Endothelial cell of hepatic sinusoid (primary cell): ENCODE measurements around the gene CIC.
"Not testable (repeated sequence)": the region's sequence is repeated elsewhere in the genome, so short reads cannot be mapped to it uniquely, and the experiment has no call there.

Experiments used
- in situ Hi-C: cut with HindIII; loops from 2 replicates; pipeline ENCODE4 v1.10.0; 2017; ENCODE audit warnings: low sequenced_read_pairs

The CIC gene

GRCh38 chr19:42254089-42254849 lies 14.8 kb upstream of the CIC start:
- in situ Hi-C loops: no loop called here

- in situ Hi-C loops: loop anchor here (5.0 kb wide), 1 partner anchor 77 kb away; no protein-coding TSS in a partner anchor
These were observed 13.9 kb upstream of the CIC start, which contains the start of gene ERF for GRCh38 chr19:42254850-42255765. Gene ERF (minus strand): TSS chr19:42255128. CDS start chr19:42254999, 129 bp downstream.

GRCh38 chr19:42255766-42256745 lies 13.0 kb upstream of the CIC start:
- in situ Hi-C loops: loop anchor here (5.0 kb wide), 1 partner anchor 76 kb away; no protein-coding TSS in a partner anchor

GRCh38 chr19:42257842-42258241 lies 11.2 kb upstream of the CIC start:
- in situ Hi-C loops: loop anchor here (5.0 kb wide), 1 partner anchor 74 kb away; no protein-coding TSS in a partner anchor

DNA sequence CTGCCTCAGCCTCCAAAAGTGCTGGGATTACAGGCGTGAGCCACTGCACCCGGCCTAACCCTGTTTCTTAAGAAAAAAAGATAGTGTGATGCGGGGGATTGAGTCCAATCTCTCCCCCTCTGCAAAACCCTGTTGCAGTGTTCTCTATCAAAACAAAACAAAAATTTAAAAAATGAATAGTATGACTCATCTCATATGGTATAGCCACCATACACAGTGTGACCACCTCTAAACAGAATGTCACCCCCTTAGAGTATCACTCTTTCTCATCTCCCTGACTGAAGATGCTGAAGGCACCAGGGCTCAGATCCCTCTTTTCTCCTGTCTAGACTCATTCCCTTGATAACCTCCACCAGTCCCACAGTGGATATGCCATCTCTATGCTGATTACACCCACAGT lies 7.3 kb upstream of the CIC start:
- in situ Hi-C loops: no loop called here

GRCh38 chr19:42266105-42266504 lies 2.9 kb upstream of the CIC start:
- in situ Hi-C loops: not testable (repeated sequence)

DNA sequence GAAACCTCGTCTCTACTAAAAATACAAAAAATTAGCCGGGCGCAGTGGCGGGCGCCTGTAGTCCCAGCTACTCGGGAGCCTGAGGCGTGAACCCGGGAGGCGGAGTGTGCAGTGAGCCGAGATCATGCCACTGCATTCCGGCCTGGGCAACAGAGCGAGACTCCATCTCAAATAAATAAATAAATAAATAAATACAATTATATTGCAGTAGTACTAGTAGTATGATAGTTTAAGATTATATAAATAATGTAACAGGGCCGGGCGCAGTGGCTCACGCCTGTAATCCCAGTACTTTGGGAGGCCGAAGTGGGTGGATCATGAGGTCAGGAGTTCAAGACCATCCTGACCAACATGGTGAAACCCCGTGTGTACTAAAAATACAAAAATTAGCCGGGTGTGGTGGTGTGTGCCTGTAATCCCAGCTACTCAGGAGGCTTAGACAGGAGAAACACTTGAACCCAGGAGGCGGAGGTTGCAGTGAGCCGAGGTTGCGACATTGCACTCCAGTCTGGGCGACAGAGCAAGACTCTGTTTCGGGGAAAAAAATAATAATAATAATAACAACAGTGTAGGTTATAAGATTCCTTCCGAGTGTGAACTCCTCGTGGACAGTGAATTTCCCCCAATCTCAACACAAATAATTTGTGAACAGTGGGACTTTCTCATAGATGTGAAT lies 2.0 kb upstream of the CIC start:
- in situ Hi-C loops: not testable (repeated sequence)

- in situ Hi-C loops: no loop called here
These were observed 1.4 kb upstream of the CIC start for GRCh38 chr19:42267644-42268141.

DNA sequence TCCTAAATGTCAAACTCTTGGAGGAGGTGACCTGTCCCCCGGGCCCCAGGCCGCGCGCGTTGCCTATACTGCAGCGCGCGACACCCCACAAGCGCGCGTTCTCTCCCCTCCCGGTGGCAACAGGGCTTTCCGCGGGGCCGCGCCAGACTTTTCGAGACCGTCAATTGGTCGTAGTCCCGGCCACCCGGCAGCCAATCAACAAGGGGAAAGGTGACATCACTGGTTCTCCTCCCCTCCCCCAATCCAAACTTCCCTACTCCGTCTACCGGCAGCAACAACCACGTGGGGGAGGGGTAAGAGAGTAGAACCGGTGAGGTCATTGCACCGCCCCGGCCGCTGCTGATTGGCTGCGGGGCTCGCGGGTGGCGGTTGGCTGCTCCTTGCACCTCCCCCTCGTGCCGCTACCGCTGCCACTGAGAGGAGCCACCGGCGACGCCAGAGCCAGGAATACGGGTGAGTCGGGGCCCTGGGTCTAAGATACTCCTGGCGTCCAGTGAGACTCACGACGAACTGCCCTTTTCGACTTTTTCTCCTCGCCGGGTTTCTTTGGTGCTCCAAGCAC lies 829 bp upstream of the CIC start:
- in situ Hi-C loops: no loop called here

DNA sequence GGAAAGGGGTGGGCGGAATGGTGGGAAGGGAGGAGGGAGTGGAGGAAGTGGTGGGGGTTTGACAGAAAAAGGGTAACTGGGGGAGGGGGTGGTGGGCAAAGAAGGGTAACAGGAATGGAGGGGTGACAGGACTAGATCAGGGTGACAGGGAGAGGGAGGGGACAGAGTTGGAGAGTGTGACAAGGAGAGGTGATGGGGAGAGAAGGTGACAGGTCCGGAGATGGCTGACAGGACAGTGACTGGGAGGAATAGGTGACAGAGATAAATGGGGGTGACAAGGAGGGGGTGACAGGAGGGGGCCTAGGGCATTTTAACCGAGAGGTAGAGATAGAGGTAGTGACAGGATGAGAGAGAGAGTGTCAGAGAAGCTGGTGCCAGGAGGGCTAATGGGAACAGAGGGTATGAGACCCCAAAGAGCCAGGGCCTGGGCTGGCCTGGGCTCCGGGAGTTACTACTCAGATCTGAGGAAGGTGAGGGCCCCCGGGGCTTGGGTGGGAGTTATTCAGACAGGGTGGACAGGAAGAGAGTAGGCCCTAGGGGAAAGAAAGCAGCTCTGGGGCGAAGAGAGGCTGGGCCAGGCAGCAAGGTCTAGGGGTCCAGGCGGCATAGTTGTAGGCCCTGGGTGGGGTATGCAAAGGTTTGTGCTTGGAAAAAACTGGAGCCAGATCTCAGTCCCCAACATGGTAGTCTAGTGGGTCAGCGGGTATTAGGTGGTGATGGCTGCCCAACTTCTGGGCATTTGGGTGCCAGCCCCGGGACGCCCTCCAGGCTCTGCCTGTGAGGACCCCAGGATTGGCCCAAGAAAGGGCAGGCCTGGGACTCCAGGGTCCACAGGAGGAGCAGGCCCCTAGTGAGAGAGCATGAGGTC lies 660 bp downstream of the CIC start:
- in situ Hi-C loops: no loop called here

- in situ Hi-C loops: no loop called here
These were observed 1.4 kb downstream of the CIC start for GRCh38 chr19:42270346-42271044.

DNA sequence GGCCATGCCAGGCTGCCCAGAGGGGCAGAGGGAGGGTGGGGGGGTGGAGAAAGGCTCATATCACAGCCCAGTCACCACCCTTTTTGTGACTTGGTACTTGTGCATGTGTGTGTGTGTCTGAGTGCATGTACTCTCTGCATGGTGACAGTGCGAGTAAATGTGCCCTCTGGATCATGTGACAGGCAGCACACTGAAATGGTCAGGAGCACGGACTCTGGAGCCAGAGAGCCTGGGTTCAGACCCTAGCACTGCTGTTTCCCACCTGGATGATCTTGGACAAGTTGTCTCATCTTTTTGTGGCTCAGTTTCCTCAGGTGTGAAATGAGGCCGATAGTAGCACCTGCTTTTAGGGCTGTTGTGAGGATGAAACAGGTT lies 2.0 kb downstream of the CIC start:
- in situ Hi-C loops: no loop called here

DNA sequence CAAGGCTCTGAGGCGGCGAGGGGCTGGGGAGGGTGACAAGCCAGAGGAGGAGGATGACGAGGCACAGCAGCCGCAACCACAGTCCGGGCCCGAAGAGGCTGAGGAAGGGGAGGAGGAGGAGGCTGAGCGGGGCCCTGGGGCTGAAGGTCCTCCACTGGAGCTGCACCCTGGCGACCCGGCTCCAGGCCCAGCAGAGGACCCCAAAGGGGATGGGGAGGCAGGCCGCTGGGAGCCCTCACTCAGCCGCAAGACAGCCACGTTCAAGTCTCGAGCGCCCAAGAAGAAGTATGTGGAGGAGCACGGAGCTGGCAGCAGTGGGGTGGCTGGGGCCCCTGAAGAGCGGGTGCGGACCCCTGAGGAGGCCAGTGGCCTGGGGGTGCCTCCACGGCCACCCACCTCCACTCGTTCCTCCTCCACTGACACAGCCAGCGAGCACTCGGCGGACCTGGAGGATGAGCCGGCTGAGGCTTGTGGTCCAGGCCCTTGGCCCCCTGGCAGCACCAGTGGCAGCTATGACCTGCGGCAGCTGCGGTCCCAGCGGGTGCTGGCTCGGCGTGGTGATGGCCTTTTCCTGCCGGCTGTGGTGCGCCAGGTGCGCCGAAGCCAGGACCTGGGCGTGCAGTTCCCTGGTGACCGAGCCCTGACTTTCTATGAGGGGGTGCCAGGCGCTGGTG lies 2.9 kb downstream of the CIC start:
- in situ Hi-C loops: no loop called here

DNA sequence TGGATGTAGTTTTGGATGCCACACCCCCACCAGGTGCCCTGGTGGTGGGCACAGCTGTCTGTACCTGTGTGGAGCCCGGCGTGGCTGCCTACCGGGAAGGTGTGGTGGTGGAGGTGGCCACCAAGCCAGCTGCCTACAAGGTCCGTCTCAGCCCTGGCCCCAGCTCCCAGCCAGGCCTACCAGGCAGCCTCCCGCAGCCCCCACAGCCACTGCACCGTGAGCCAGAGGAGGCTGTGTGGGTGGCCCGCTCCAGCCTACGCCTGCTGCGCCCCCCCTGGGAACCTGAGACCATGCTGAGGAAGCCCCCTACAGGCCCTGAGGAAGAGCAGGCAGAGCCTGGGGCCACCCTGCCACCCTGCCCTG lies 3.5 kb downstream of the CIC start:
- in situ Hi-C loops: no loop called here

DNA sequence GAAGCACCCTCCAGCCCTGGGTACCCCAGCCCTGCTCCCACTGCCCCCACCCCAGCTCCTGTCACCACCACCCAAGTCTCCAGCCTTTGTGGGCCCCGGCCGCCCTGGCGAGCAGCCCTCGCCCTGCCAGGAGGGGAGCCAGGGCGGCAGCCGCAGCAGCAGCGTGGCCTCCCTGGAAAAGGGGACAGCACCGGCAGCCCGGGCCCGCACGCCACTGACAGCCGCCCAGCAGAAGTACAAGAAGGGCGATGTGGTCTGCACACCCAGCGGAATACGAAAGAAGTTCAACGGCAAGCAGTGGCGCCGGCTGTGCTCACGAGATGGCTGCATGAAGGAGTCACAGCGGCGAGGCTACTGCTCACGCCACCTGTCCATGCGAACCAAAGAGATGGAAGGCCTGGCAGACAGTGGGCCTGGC lies 3.9 kb downstream of the CIC start:
- in situ Hi-C loops: no loop called here

- in situ Hi-C loops: no loop called here
These were observed 4.5 kb downstream of the CIC start for GRCh38 chr19:42273407-42274064.
